HG03575 (cell line): ENCODE results near the gene ISLR.

ENCODE experiments used
- ATAC-seq: cut with Tn5 transposase; IDR thresholded peaks from one replicate; pipeline ENCODE4 v1.9.1; 2021; ENCODE audit not compliant: unreplicated experiment, insufficient number of reproducible peaks, low FRiP score; ENCODE audit errors: extremely low read depth

The ISLR gene

GRCh38 chr15:74222240-74223119 is 49.0 kb downstream of the ISLR start:
- no peak for ATAC-seq

- no peak for ATAC-seq
Observed at GRCh38 chr15:74225928-74226327, 52.4 kb downstream of the ISLR start.
